Esophagus muscularis mucosa (tissue), 4 donors: ENCODE data around the gene ZBTB34. TPM values are rescaled to one million over a fixed set of nuclear protein-coding genes. Genes with fewer than 3 reads are reported as not detected.

Experiments
- DNase-seq: peaks from one replicate; pipeline ENCODE4 v3.0.0-alpha.2; 2017; ENCODE audit errors: extremely low spot score
- H3K27ac ChIP-seq, 4 donors: fragments of 200-600 bp; sonication (generic); replicated peaks in 1 of 4; 1 replicate in 3 of 4; 2 replicates in 1 of 4; pipeline ENCODE4 v1.5.1; 2016 to 2019; ENCODE audit warnings: mild to moderate bottlenecking in 1 of 4
- H3K27me3 ChIP-seq, 4 donors: fragments of 200-600 bp; sonication (generic); one replicate each; pipeline versions ENCODE4 v1.5.1 to v1.6.0; 2016 to 2019
- H3K36me3 ChIP-seq, 4 donors: fragments of 200-600 bp; sonication (generic); one replicate each; pipeline ENCODE4 v1.5.1; 2016 to 2019
- H3K4me1 ChIP-seq, 4 donors: fragments of 200-600 bp; sonication (generic); one replicate each; pipeline ENCODE4 v1.5.1; 2016 to 2019
- H3K4me3 ChIP-seq, 4 donors: fragments of 200-600 bp; sonication (generic); 1 replicate in 2 of 4; 2 replicates in 2 of 4; pipeline ENCODE4 v1.5.1; 2016 to 2019; ENCODE audit warnings: mild to moderate bottlenecking in 4 of 4, moderate library complexity in 1 of 4
- H3K9me3 ChIP-seq, 4 donors: fragments of 200-600 bp; sonication (generic); 1 replicate in 3 of 4; 2 replicates in 1 of 4; pipeline ENCODE4 v1.5.1; 2016 to 2019
- EP300 ChIP-seq: sonication (generic); formaldehyde crosslinking; IDR thresholded peaks from one replicate; pipeline ENCODE4 v1.6.1; 2017; ENCODE audit warnings: antibody characterized with exemption
- POLR2A ChIP-seq: fragments of 450-650 bp; IDR thresholded peaks from one replicate; pipeline ENCODE4 v1.6.1; 2017; ENCODE audit warnings: antibody characterized with exemption, moderate library complexity, mild to moderate bottlenecking, low read depth
- POLR2AphosphoS5 ChIP-seq, 2 donors: sonication (generic); formaldehyde crosslinking; IDR thresholded peaks; one replicate each; pipeline ENCODE4 v1.6.1; 2017; ENCODE audit warnings: antibody characterized with exemption in 2 of 2
- WGBS: methylation state at CpG from one replicate; pipeline ENCODE4 v1.1.5; 2018; 5-methylcytosine and 5-hydroxymethylcytosine counted together
- intact Hi-C: fragments of 100-400 bp; cut with DNase I; formaldehyde crosslinking; loops from one replicate; pipeline ENCODE4 v1.15.1; 2023
- total RNA-seq, 4 donors: library from RNA; depleted of rRNA; stranded (reverse); fragments of >200 nt; gene quantifications; one replicate each; pipeline versions ENCODE4 v1.1.0 to v1.2.1, GENCODE V29; 2016
- TF ChIP-seq, protein P1 (sequence below), 3 experiments: fragments of 200-600 bp in 2 of 3; fragments of 450-650 bp in 1 of 3; sonication (generic) in 2 of 3; IDR thresholded peaks; one replicate each; pipeline ENCODE4 v1.5.1; 2017 to 2019; ENCODE audit warnings: antibody characterized with exemption in 3 of 3, mild to moderate bottlenecking in 2 of 3, moderate library complexity in 1 of 3

Gene ZBTB34
- total RNA-seq, 4 donors from 2014 or later, result 10.4 to 16.8 (median 12.6) TPM

DNA sequence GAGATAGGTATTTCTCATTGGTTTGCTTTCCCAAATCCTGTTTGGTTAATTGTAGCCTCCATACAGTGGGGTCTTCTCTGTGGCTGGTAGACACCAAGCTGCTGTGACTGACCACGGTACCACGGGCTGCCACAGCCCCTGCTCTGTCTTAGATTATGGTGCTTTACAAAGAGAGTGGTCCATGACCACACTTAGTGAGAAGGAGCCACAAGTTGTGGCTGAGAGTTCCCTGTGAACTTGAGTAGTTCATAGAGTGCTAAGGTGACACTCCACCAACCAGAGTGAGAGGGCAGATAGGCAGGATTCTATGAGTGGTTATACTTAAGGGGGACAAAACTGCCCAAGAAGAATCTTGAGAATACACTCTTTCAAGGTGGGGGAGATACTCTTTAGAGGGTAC is 25.8 kb upstream of the ZBTB34 start:
- Histone ChIP-seq H3K4me1 (peaks cover 7 to 16% (median 10%) of the 10 kb centered on the region in 4 donors), H3K27ac (no peak overlapping the region), H3K9me3 (no peaks in the 10 kb centered on the region), H3K36me3 (peaks cover 8 to 71% (median 47%) of the 10 kb centered on the region in 4 donors), H3K4me3 (no peak overlapping the region), H3K27me3 (no peaks in the 10 kb centered on the region)
- intact Hi-C loops, result no loop called here
- TF ChIP-seq, protein P1, sequence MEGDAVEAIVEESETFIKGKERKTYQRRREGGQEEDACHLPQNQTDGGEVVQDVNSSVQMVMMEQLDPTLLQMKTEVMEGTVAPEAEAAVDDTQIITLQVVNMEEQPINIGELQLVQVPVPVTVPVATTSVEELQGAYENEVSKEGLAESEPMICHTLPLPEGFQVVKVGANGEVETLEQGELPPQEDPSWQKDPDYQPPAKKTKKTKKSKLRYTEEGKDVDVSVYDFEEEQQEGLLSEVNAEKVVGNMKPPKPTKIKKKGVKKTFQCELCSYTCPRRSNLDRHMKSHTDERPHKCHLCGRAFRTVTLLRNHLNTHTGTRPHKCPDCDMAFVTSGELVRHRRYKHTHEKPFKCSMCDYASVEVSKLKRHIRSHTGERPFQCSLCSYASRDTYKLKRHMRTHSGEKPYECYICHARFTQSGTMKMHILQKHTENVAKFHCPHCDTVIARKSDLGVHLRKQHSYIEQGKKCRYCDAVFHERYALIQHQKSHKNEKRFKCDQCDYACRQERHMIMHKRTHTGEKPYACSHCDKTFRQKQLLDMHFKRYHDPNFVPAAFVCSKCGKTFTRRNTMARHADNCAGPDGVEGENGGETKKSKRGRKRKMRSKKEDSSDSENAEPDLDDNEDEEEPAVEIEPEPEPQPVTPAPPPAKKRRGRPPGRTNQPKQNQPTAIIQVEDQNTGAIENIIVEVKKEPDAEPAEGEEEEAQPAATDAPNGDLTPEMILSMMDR (IDR thresholded peaks at IDR 0.05), result no peak
- TF ChIP-seq POLR2AphosphoS5 (IDR thresholded peaks at IDR 0.05) (no peak), POLR2A (no peak), EP300 (no peak)
- 44% methylated on average over 2 of the region's 2 CpGs for WGBS
- no peak for DNase-seq

DNA sequence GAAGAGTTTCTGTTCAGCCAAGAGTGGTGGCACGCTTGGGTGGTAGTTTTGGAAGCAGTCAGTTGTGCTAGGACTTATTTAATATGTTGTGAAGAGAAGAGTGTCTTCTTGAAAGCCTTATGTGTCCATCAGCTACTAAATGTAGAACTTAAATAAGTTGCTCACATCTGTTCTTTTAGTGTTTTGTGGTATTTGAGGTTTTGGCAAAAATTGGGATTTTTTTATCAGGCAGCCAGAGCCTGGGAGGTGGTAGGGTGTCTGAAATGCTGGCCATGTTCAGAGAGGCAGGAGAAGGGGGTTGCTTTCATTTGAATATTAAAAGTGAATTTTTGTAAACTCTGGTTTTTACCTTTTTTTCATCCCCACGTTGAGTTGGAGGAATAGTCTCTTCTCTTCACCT is 24.2 kb upstream of the ZBTB34 start:
- Histone ChIP-seq H3K4me3 (no peak overlapping the region), H3K9me3 (no peaks in the 10 kb centered on the region), H3K36me3 (peaks cover 8 to 71% (median 46%) of the 10 kb centered on the region in 4 donors), H3K27me3 (no peaks in the 10 kb centered on the region), H3K4me1 (peaks cover 7 to 16% (median 10%) of the 10 kb centered on the region in 4 donors), H3K27ac (no peak overlapping the region)
- DNase-seq, result no peak
- WGBS, result 81% methylated on average over 2 of the region's 2 CpGs
- intact Hi-C loops, result no loop called here
- TF ChIP-seq POLR2A (no peak), POLR2AphosphoS5 (IDR thresholded peaks at IDR 0.05) (no peak), EP300 (no peak)
- TF ChIP-seq, protein P1 (IDR thresholded peaks at IDR 0.05), result no peak

DNA sequence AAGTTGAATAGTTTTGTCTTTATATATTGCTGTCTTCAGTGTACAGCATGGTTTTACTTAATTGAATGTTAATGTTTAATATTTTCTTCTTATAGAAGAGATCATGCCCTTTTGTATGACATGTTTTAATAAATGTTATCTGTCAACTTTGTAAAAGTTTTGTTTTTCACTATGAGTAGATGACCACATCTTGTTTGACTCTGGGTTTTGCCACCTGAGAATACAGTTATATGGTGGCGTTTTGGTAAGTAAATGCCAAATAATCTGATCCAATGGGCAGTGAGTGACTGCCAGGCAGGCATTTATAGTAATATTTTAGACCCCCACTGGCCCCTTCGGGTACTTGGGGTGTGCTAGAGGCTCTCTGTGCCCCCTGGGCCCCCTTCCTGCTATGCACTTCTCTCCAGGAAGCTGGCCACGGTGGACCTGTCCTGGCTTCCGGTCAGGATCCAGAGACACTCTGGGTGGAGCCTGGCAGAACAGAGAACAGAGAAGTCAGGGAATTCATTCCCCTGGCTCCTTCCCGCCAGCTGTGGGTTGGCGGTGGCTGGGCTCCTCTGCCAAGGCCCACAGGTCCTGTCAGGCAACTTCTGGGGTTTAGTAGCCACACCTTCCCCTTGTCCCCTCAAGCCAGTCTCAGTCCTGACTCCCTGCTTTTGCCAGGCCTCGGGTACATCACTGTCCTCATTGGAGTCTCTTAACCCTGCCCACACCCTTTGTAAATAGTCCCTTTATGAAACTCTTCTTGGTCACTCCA is 22.2 kb upstream of the ZBTB34 start:
- TF ChIP-seq POLR2AphosphoS5 (IDR thresholded peaks at IDR 0.05) (no peak), EP300 (no peak), POLR2A (no peak)
- TF ChIP-seq, protein P1 (IDR thresholded peaks at IDR 0.05), result no peak
- no peak for DNase-seq
- Histone ChIP-seq H3K27me3 (no peaks in the 10 kb centered on the region), H3K4me3 (no peak overlapping the region), H3K4me1 (peaks cover 7 to 15% (median 10%) of the 10 kb centered on the region in 4 donors), H3K27ac (no peak overlapping the region), H3K36me3 (peaks cover 5 to 51% (median 33%) of the 10 kb centered on the region in 4 donors), H3K9me3 (no peaks in the 10 kb centered on the region)
- 84% methylated on average over 7 of the region's 7 CpGs for WGBS
- intact Hi-C loops, result no loop called here

DNA sequence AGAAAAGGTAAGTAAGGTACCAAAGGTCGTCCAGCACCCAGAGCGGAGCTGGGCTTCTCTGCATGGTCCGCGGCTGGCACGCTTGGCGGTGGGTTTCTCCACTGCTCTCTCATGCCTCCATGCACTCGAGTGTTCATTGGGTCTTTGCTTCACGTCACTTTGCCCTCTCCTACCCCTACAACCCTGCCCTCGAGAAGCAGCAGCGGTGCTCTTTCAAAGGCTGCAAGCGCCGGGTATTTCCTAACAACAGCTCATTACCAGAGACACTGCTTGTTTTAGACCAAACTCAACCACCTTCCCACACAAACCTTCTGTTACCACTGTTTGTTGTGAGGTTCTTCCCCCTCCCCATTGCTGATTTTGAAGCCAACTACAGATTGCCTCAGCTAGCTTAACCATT is 21.5 kb upstream of the ZBTB34 start:
- Histone ChIP-seq H3K27me3 (no peaks in the 10 kb centered on the region), H3K36me3 (peaks cover 0 to 45% (median 26%) of the 10 kb centered on the region in 4 donors), H3K27ac (no peak overlapping the region), H3K4me3 (no peak overlapping the region), H3K4me1 (peaks cover 7 to 14% (median 10%) of the 10 kb centered on the region in 4 donors), H3K9me3 (no peaks in the 10 kb centered on the region)
- TF ChIP-seq, protein P1 (IDR thresholded peaks at IDR 0.05), result no peak
- TF ChIP-seq POLR2AphosphoS5 (IDR thresholded peaks at IDR 0.05), result no peak
- TF ChIP-seq POLR2A, result no peak
- TF ChIP-seq EP300, result no peak
- DNase-seq, result no peak
- WGBS, result 86% methylated on average over 12 of the region's 12 CpGs
- intact Hi-C loops, result no loop called here
